ENCODE results near the gene DPP10.

Gene DPP10

GRCh38 chr2:115277366-115277765, 834.9 kb downstream of the DPP10 start:
- no peak for DNase-seq (ENCODE audit: low read depth)
- no peak overlapping the region for H3K4me3 ChIP-seq (ENCODE audit: low read depth, low read length)
- TF ChIP-seq CTCF (IDR thresholded peaks at IDR 0.05; ENCODE audit: low read depth, low read length, missing control alignments), result no peak

- no peak for TF ChIP-seq CTCF (IDR thresholded peaks at IDR 0.05; ENCODE audit: low read depth, low read length, missing control alignments)
- no peak for DNase-seq (ENCODE audit: low read depth)
- no peak overlapping the region for H3K4me3 ChIP-seq (ENCODE audit: low read depth, low read length)
Observed at GRCh38 chr2:115285416-115285815, 843.0 kb downstream of the DPP10 start.

DNA sequence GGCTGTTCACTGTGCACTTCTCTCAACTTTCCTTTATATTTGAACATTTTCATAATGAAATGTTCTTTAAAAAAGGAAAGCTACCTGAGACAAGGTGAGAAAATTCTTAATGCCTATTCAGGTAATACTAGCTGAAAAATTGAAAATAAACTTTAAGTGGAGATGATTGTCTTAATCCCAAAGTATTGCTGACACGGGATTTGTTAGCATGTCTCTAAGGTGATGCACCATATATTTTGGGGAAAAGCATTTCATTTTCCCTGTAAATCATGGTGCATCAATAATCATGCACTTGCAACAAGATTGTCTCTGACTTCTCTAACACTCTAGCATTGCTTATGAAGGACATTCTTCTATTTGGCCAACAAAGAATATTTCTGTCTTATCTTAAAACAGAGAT, 848.0 kb downstream of the DPP10 start:
- no peak for DNase-seq (ENCODE audit: low read depth)
- TF ChIP-seq CTCF (IDR thresholded peaks at IDR 0.05; ENCODE audit: low read depth, low read length, missing control alignments), result no peak

DNA sequence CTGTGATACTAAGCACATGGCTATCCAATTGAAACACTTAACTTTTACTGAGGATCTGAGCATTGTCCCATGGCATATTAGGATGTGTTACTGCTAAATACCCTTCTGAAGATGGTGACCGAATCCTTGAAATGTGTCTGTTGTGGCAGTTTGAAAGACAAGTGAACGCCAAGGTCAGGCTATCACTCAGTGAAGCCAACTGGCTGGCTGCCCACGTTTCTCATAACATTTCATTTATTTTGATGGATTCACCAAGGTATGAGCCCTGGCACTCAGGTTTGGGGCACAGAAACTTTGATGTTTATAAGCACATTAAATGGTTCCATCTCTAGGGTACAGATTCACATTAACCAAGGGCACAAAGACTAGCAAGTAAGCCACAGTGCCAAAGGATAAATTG, 850.3 kb downstream of the DPP10 start:
- no peak for DNase-seq (ENCODE audit: low read depth)
- no peak for TF ChIP-seq CTCF (IDR thresholded peaks at IDR 0.05; ENCODE audit: low read depth, low read length, missing control alignments)
- H3K4me3 ChIP-seq (ENCODE audit: low read depth, low read length), result no peak overlapping the region

More for the DNA sequence above, 848.0 kb downstream of the DPP10 start:
- no peak overlapping the region for H3K4me3 ChIP-seq (ENCODE audit: low read depth, low read length)

GRCh38 chr2:115294999-115295398, 852.6 kb downstream of the DPP10 start:
- no peak for DNase-seq (ENCODE audit: low read depth)
- no peak for TF ChIP-seq CTCF (IDR thresholded peaks at IDR 0.05; ENCODE audit: low read depth, low read length, missing control alignments)
- H3K4me3 ChIP-seq (ENCODE audit: low read depth, low read length), result no peak overlapping the region

DNA sequence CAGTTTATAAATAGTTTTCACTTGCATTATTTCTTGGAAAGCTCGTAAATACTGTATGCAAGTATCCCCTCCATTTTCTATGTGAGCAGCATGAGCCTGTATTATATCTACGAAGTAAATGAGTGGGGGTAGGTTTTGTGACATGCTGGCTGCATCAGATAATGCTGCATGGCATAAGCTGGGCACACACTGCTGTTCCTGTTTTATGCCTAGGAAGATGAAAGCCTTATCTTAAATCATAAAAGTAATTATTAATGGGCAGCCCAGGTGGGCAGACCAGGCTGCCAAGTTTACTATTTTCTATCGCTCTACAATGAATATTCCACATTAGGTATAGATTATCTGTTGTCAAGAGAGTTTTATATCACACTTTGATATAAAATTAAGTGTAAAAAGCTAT, 854.6 kb downstream of the DPP10 start:
- no peak overlapping the region for H3K4me3 ChIP-seq (ENCODE audit: low read depth, low read length)
- TF ChIP-seq CTCF (IDR thresholded peaks at IDR 0.05; ENCODE audit: low read depth, low read length, missing control alignments), result no peak
- no peak for DNase-seq (ENCODE audit: low read depth)

- TF ChIP-seq CTCF (IDR thresholded peaks at IDR 0.05; ENCODE audit: low read depth, low read length, missing control alignments), result no peak
- DNase-seq (ENCODE audit: low read depth), result no peak
Observed at GRCh38 chr2:115299199-115299598, 856.8 kb downstream of the DPP10 start.

More at GRCh38 chr2:115299199-115299598, 856.8 kb downstream of the DPP10 start:
- H3K4me3 ChIP-seq (ENCODE audit: low read depth, low read length), result no peak overlapping the region
